ENCODE measurements around the gene MCMBP. TPM values are rescaled to one million over a fixed set of nuclear protein-coding genes. Genes with fewer than 3 reads are reported as not detected.

MCMBP gene
- total RNA-seq, 1 experiment from 2014 or later, result 148 TPM

GRCh38 chr10:119896061-119896655, 23.5 kb upstream of the MCMBP start:
- peaks cover 85% of the 10 kb centered on the region for H3K79me2 ChIP-seq (ENCODE audit: insufficient read depth, low read length)
- ATAC-seq (no peak), DNase-seq (ENCODE audit: low read depth, low spot score) (no peak)
- intact Hi-C loops (cut with micrococcal nuclease), result no loop called here
- H3K4me2 ChIP-seq (ENCODE audit: low read length), result no peak overlapping the region
- H3K9me2 ChIP-seq (ENCODE audit: insufficient read depth), result no peaks in the 10 kb centered on the region
- H3K9me3 ChIP-seq (ENCODE audit: control insufficient read depth in 1 of 2, insufficient read depth in 1 of 2, low read depth in 1 of 2, low read length in 2 of 2), result no peaks in the 10 kb centered on the region
- no TSS peak for BruUV-seq (replicated peaks)
- no peak for TF ChIP-seq FOSL1 (IDR thresholded peaks at IDR 0.05; ENCODE audit: low read depth)
- TF ChIP-seq EZH2phosphoT487 (IDR thresholded peaks at IDR 0.05; ENCODE audit: borderline replicate concordance), result no peak
- TF ChIP-seq, protein P1, sequence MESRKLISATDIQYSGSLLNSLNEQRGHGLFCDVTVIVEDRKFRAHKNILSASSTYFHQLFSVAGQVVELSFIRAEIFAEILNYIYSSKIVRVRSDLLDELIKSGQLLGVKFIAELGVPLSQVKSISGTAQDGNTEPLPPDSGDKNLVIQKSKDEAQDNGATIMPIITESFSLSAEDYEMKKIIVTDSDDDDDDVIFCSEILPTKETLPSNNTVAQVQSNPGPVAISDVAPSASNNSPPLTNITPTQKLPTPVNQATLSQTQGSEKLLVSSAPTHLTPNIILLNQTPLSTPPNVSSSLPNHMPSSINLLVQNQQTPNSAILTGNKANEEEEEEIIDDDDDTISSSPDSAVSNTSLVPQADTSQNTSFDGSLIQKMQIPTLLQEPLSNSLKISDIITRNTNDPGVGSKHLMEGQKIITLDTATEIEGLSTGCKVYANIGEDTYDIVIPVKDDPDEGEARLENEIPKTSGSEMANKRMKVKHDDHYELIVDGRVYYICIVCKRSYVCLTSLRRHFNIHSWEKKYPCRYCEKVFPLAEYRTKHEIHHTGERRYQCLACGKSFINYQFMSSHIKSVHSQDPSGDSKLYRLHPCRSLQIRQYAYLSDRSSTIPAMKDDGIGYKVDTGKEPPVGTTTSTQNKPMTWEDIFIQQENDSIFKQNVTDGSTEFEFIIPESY (IDR thresholded peaks at IDR 0.05; ENCODE audit: extremely low read depth, insufficient replicate concordance, low read length), result no peak
- no peak for TF ChIP-seq ZNF274 (IDR thresholded peaks at IDR 0.05; ENCODE audit: low read depth, low read length)
- no peak for TF ChIP-seq SP1 (IDR thresholded peaks at IDR 0.05; ENCODE audit: low read depth)
- TF ChIP-seq, protein P2, sequence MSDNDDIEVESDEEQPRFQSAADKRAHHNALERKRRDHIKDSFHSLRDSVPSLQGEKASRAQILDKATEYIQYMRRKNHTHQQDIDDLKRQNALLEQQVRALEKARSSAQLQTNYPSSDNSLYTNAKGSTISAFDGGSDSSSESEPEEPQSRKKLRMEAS (IDR thresholded peaks at IDR 0.05), result no peak
- no peak for TF ChIP-seq YY1 (IDR thresholded peaks at IDR 0.05; ENCODE audit: extremely low read depth, insufficient replicate concordance, low read depth, low read length)
- no peak for TF ChIP-seq EZH2 (IDR thresholded peaks at IDR 0.05)
- no peak overlapping the region for H3K9ac ChIP-seq (ENCODE audit: low read length)
- no peak overlapping the region for H3K27ac ChIP-seq (ENCODE audit: low read depth, low read length)
- no peak overlapping the region for H2AFZ ChIP-seq (ENCODE audit: low read depth, low read length, poor library complexity, severe bottlenecking)
- peaks cover 20% of the 10 kb centered on the region; the same call in 1 of the 2 replicates for H4K20me1 ChIP-seq (ENCODE audit: insufficient read depth)
- H3K4me3 ChIP-seq (replicated peaks in 1 of 2; ENCODE audit: low read depth in 1 of 2, low read length in 2 of 2), result no peak overlapping the region
- H3K4me1 ChIP-seq (ENCODE audit: control insufficient read depth in 1 of 2, insufficient read depth in 2 of 2, low read length in 2 of 2), result peaks cover 7 to 18% of the 10 kb centered on the region in 2 experiments; a peak in 3 of 4 replicates
- peaks cover 28% of the 10 kb centered on the region in 2 experiments; a peak in 3 of 4 replicates for H3K36me3 ChIP-seq (ENCODE audit: control insufficient read depth in 1 of 2, insufficient read depth in 2 of 2, low read length in 2 of 2)
- POLR2A ChIA-PET, result no interaction called here
- CTCF ChIA-PET, result interaction anchor here (1.7 kb wide), 1 partner anchor 145 kb away, joined by 6 read pairs; no protein-coding TSS in a partner anchor
- RAD21 ChIA-PET (ENCODE audit: low non-redundant PET in 1 of 2, low total read pairs in 2 of 2, uncharacterized antibody in 2 of 2, unreplicated experiment in 2 of 2), result no interaction called here
- no peaks in the 10 kb centered on the region for H3K27me3 ChIP-seq (ENCODE audit: insufficient read depth, low read length)
